GM19025 (cell line): Measurements from ENCODE around the gene CUL4B.
A peak's percentile ranks its signal among the peaks of the same experiment; 100 is the strongest.
"Not testable (repeated sequence)": the region's sequence is repeated elsewhere in the genome, so short reads cannot be mapped to it uniquely, and the experiment has no call there.

Source experiments
- ATAC-seq: cut with Tn5 transposase; IDR thresholded peaks from one replicate; pipeline ENCODE4 v1.9.1; 2021; ENCODE audit warnings: mild to moderate bottlenecking, low read depth, moderate library complexity; ENCODE audit not compliant: unreplicated experiment

The CUL4B gene

GRCh38 chrX:120534413-120535205 lies 26.2 kb downstream of the CUL4B start:
- ATAC-seq = no peak

GRCh38 chrX:120522820-120523219 lies 37.9 kb downstream of the CUL4B start:
- ATAC-seq = no peak

GRCh38 chrX:120517936-120518335 lies 42.8 kb downstream of the CUL4B start:
- ATAC-seq = no peak

- no peak for ATAC-seq
Measured at GRCh38 chrX:120514236-120514635, 46.5 kb downstream of the CUL4B start.

GRCh38 chrX:120512627-120513026 lies 48.1 kb downstream of the CUL4B start:
- no peak for ATAC-seq

GRCh38 chrX:120512222-120512621 lies 48.5 kb downstream of the CUL4B start:
- ATAC-seq = no peak

GRCh38 chrX:120504569-120504968 lies 56.2 kb downstream of the CUL4B start:
- no peak for ATAC-seq

GRCh38 chrX:120499301-120500072 lies 61.3 kb downstream of the CUL4B start:
- no peak for ATAC-seq

- ATAC-seq = not testable (repeated sequence)
Measured at GRCh38 chrX:120490119-120490518, 70.6 kb downstream of the CUL4B start.

GRCh38 chrX:120486786-120487185 lies 74.0 kb downstream of the CUL4B start:
- no peak for ATAC-seq

GRCh38 chrX:120485638-120486520 lies 74.9 kb downstream of the CUL4B start:
- peak; percentile 77 for ATAC-seq

- ATAC-seq = peak; percentile 14
Measured at GRCh38 chrX:120485315-120485637, 75.5 kb downstream of the CUL4B start.

- no peak for ATAC-seq
Measured at GRCh38 chrX:120477453-120477852, 83.3 kb downstream of the CUL4B start.

- no peak for ATAC-seq
Measured at GRCh38 chrX:120476714-120477113, 84.0 kb downstream of the CUL4B start.

- not testable (repeated sequence) for ATAC-seq
Measured at GRCh38 chrX:120475447-120475846, 85.3 kb downstream of the CUL4B start.
